ENCODE measurements around the gene ITM2B.

ITM2B gene

DNA sequence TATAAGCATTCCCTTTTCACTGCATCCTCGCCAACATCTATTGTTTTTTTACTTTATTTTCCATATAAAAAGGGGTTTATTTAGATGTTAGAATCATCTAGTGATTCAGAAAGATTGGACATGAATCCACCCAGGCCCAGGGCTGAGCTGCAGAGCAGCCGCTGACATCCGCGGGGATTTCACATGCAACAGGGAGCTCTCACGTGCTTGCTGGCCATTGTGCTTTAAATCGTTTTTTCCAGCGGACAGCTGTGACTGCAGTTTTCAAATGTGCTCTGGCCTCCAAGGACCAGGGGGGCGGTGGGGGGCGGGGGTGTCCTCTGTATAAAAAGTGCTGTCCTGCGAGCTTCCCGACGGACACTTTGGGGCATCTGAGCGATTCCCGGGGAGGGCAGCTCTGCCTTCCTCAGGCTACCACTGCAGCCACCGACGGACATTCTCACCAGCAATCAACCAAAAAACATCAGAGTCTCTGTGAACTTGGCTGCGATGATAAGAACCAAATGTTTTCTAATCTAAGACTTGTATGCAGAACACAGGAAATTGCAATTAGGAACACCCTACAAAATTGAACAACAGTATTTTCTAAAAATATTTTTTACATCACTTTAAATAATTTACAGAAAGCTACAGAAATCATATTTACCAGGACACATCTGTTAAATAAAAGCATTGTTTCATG is 83.1 kb downstream of the ITM2B start:
- DNase-seq: no peak

DNA sequence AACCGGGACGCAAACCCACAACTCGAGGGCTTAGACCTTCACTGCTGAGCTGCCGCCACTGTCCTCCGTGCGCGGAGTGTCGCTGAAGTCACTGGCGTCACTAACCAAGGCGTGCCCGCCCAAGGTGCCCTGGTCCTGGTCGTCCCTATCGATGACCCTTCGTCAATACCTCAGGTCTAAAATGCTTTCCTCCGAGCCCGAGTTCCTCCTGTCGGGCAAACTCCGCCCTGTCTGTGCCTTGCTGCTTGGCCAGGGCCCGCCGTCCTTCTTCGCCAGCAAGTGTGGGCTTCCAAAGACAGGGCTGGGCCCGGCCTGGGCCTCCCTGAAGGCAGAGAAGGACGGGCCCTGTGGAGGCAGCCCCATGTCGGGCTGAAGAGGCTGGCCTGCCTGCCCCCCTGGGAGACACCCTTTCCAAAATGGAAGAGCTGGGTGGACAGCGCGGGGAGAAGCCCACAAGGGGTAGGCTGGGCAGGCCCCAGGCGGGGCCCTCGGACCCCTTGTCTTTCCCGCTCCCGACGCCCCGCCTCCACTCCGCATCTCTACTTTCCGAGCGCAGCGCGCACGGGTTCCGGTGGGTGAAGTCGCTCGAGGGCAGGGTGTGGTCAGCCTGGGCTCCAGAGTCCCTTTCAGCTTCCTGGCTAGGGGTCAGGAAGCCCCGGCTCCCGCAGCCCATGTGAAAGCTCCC is 84.0 kb downstream of the ITM2B start:
- no peak for DNase-seq

DNA sequence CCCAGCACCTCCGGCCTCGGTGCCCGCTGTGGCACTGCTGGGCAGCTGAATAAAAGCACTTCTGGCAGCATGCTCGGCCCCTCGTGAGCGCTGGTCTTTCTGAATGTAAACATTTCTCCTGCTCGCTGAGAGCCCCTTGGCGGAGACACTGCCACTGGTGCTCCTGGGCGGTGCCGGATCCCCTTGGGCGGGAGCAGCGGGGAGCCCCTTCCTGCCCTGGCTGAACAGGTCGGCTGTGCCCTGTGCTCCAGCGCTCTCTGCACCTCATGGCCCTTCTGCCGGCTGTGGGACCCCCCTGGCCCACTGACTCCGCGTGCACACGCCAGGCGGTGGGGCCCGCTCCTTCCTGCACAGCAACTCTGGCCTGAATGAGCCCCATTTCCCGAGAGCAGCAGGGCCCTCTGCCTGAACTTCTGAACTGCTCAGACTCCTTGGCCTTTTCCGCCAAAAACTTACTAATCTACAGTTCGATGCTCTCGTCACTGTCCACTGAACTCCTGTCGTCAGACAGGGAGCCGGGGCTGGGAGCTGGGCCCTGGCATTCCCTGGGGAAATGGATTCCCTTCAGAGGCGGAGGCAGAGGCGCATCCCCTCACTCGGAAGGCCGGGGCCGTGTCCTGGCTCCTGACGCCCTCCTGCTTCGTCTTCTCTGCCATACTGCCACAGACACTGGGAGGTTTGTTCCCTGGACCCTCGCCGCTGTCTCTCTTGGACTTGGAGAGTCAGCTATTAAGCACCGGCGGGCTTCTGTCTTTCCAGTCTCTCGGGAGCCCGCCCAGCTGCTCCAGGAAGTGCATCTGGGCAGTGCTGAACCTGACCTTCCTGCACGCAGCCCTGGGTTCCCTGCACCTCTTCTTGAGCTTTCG is 84.7 kb downstream of the ITM2B start:
- DNase-seq: no peak

DNA sequence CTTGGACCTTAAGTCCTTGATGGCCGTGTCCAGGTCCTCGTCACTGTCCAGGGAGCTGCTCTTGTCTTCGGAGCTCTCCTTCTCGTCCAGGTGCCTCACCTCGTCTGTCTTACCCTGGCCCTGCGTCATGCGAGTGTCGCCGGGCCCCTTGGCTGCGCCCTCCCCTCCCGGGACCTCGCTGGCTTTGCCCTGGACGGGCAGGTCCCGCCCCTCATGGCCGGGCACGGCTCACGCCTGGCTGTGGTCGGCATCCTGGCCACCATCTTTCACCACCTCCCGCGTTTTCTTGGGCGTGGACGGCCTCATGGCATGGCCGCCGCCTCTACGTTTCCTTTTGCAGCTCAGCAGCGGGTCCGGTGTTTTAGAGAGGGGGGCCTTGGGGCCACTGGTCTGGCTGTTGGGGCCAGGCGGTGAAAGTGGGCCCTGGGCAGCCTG is 85.4 kb downstream of the ITM2B start:
- DNase-seq: no peak

DNA sequence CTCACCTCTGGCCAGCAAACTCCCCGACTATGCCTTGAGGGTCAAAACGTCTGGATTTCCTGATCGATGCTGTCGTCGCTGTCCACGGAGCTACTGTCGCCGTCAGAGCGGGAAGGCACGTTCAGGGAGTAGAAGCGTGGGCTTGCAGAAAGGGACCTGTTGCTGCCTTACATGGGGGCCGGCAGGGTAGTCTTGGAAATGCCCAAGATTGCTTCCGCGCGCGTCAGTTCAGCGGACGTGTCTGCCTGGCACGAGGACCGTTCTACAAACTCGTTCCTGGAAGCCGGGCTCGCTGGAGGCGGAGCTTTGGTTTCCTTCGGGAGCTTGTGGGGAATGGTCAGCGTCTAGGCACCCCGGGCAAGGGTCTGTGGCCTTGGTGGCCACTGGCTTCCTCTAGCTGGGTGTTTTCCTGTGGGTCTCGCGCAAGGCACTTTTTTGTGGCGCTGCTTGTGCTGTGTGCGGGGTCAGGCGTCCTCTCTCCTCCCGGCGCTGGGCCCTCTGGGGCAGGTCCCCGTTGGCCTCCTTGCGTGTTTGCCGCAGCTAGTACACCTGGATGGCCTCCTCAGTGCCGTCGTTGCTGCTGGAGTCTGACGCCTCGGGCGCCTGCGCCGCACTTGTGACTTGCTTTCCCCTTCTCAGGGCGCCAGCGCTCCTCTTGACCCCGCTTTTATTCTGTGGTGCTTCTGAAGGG is 86.0 kb downstream of the ITM2B start:
- DNase-seq: no peak

All from NCI-H524 (cell line).